Measurements from ENCODE around the gene DNAH14. TPM values are rescaled to one million over a fixed set of nuclear protein-coding genes. Genes with fewer than 3 reads are reported as not detected.
"Not testable (repeated sequence)": the region's sequence is repeated elsewhere in the genome, so short reads cannot be mapped to it uniquely, and the experiment has no call there.

Gene DNAH14
- polyA plus RNA-seq, 1 donor (not counting 4 experiments of a cell fraction or from before 2014, with no cell fraction given): 6.4 TPM

GRCh38 chr1:225332686-225333085, 403.2 kb downstream of the DNAH14 start:
- Histone ChIP-seq H3K36me3 (ENCODE audit: control insufficient read depth in 2 of 2, extremely low read depth in 1 of 2, insufficient read depth in 2 of 2, low read length in 2 of 2) (no peaks in the 10 kb centered on the region), H3K79me2 (ENCODE audit: control insufficient read depth, insufficient read depth, low read length) (no peaks in the 10 kb centered on the region), H3K4me3 (ENCODE audit: control insufficient read depth in 2 of 3, extremely low read depth in 1 of 3, insufficient read depth in 2 of 3, low read depth in 1 of 3, low read length in 3 of 3) (no peak overlapping the region), H3K27me3 (ENCODE audit: control insufficient read depth, extremely low read depth, insufficient read depth, low read length) (no peaks in the 10 kb centered on the region), H3K4me2 (ENCODE audit: control insufficient read depth, extremely low read depth, insufficient read depth, low read depth, low read length) (no peak overlapping the region), H3K4me1 (ENCODE audit: control insufficient read depth, extremely low read depth, insufficient read depth, low read length) (peaks cover 7% of the 10 kb centered on the region), H3K9me3 (ENCODE audit: control insufficient read depth, low read depth, low read length) (no peaks in the 10 kb centered on the region), H2AFZ (ENCODE audit: control insufficient read depth, low read length) (no peak overlapping the region), H3K27ac (ENCODE audit: control insufficient read depth, insufficient read depth, low read length) (no peak overlapping the region), H4K20me1 (ENCODE audit: control insufficient read depth, extremely low read depth, insufficient read depth, low read length) (no peaks in the 10 kb centered on the region), H3K9ac (ENCODE audit: control insufficient read depth, extremely low read depth, insufficient read depth, low read length) (no peak overlapping the region), H3K9me1 (ENCODE audit: control insufficient read depth, extremely low read depth, insufficient read depth, low read length) (no peaks in the 10 kb centered on the region)
- FAIRE-seq: no peak
- dilution Hi-C loops (cut with MboI; ENCODE audit: extremely low pct_ligation_motif_present, low sequenced_read_pairs): no loop called here
- no peak for DNase-seq (ENCODE audit: low read depth, low spot score)
- TF ChIP-seq EZH2 (IDR thresholded peaks at IDR 0.05; ENCODE audit: low read length) (no peak), CTCF (optimal IDR thresholded peaks at IDR 0.05 in 1 of 3, IDR thresholded peaks at IDR 0.05 in 1 of 3, conservative IDR thresholded peaks at IDR 0.05 in 1 of 3; ENCODE audit: extremely low read depth in 1 of 3, insufficient read depth in 2 of 3, low read length in 3 of 3) (no peak)

GRCh38 chr1:225335098-225335778, 405.8 kb downstream of the DNAH14 start:
- H3K27me3 ChIP-seq (ENCODE audit: control insufficient read depth, extremely low read depth, insufficient read depth, low read length); H3K9ac ChIP-seq (ENCODE audit: control insufficient read depth, extremely low read depth, insufficient read depth, low read length); H2AFZ ChIP-seq (ENCODE audit: control insufficient read depth, low read length); H4K20me1 ChIP-seq (ENCODE audit: control insufficient read depth, extremely low read depth, insufficient read depth, low read length); FAIRE-seq; dilution Hi-C loops (cut with MboI; ENCODE audit: extremely low pct_ligation_motif_present, low sequenced_read_pairs); DNase-seq (ENCODE audit: low read depth, low spot score); H3K4me3 ChIP-seq (ENCODE audit: control insufficient read depth in 2 of 3, extremely low read depth in 1 of 3, insufficient read depth in 2 of 3, low read depth in 1 of 3, low read length in 3 of 3); H3K79me2 ChIP-seq (ENCODE audit: control insufficient read depth, insufficient read depth, low read length); H3K4me2 ChIP-seq (ENCODE audit: control insufficient read depth, extremely low read depth, insufficient read depth, low read depth, low read length); H3K27ac ChIP-seq (ENCODE audit: control insufficient read depth, insufficient read depth, low read length); H3K4me1 ChIP-seq (ENCODE audit: control insufficient read depth, extremely low read depth, insufficient read depth, low read length); H3K9me3 ChIP-seq (ENCODE audit: control insufficient read depth, low read depth, low read length); H3K9me1 ChIP-seq (ENCODE audit: control insufficient read depth, extremely low read depth, insufficient read depth, low read length); H3K36me3 ChIP-seq (ENCODE audit: control insufficient read depth in 2 of 2, extremely low read depth in 1 of 2, insufficient read depth in 2 of 2, low read length in 2 of 2): not testable (repeated sequence)

GRCh38 chr1:225338545-225338944, 409.1 kb downstream of the DNAH14 start:
- no peaks in the 10 kb centered on the region for H3K79me2 ChIP-seq (ENCODE audit: control insufficient read depth, insufficient read depth, low read length)
- no peak overlapping the region for H2AFZ ChIP-seq (ENCODE audit: control insufficient read depth, low read length)
- H3K4me1 ChIP-seq (ENCODE audit: control insufficient read depth, extremely low read depth, insufficient read depth, low read length): no peaks in the 10 kb centered on the region
- H3K9ac ChIP-seq (ENCODE audit: control insufficient read depth, extremely low read depth, insufficient read depth, low read length): no peak overlapping the region
- H4K20me1 ChIP-seq (ENCODE audit: control insufficient read depth, extremely low read depth, insufficient read depth, low read length): no peaks in the 10 kb centered on the region
- H3K9me3 ChIP-seq (ENCODE audit: control insufficient read depth, low read depth, low read length): no peaks in the 10 kb centered on the region
- no peaks in the 10 kb centered on the region for H3K36me3 ChIP-seq (ENCODE audit: control insufficient read depth in 2 of 2, extremely low read depth in 1 of 2, insufficient read depth in 2 of 2, low read length in 2 of 2)
- TF ChIP-seq EZH2 (IDR thresholded peaks at IDR 0.05; ENCODE audit: low read length): no peak
- TF ChIP-seq CTCF (optimal IDR thresholded peaks at IDR 0.05 in 1 of 3, IDR thresholded peaks at IDR 0.05 in 1 of 3, conservative IDR thresholded peaks at IDR 0.05 in 1 of 3; ENCODE audit: extremely low read depth in 1 of 3, insufficient read depth in 2 of 3, low read length in 3 of 3): no peak
- FAIRE-seq (no peak), DNase-seq (ENCODE audit: low read depth, low spot score) (no peak)
- no peaks in the 10 kb centered on the region for H3K9me1 ChIP-seq (ENCODE audit: control insufficient read depth, extremely low read depth, insufficient read depth, low read length)
- H3K27ac ChIP-seq (ENCODE audit: control insufficient read depth, insufficient read depth, low read length): no peak overlapping the region
- no peaks in the 10 kb centered on the region for H3K27me3 ChIP-seq (ENCODE audit: control insufficient read depth, extremely low read depth, insufficient read depth, low read length)
- dilution Hi-C loops (cut with MboI; ENCODE audit: extremely low pct_ligation_motif_present, low sequenced_read_pairs): no loop called here
- no peak overlapping the region for H3K4me2 ChIP-seq (ENCODE audit: control insufficient read depth, extremely low read depth, insufficient read depth, low read depth, low read length)
- H3K4me3 ChIP-seq (ENCODE audit: control insufficient read depth in 2 of 3, extremely low read depth in 1 of 3, insufficient read depth in 2 of 3, low read depth in 1 of 3, low read length in 3 of 3): no peak overlapping the region
